ENCODE results near the gene CHRD. TPM values are rescaled to one million over a fixed set of nuclear protein-coding genes. Genes with fewer than 3 reads are reported as not detected.

CHRD gene
- total and polyA plus RNA-seq, 7 donors, result 0.23 to 16.3 (median 5.7) TPM

DNA sequence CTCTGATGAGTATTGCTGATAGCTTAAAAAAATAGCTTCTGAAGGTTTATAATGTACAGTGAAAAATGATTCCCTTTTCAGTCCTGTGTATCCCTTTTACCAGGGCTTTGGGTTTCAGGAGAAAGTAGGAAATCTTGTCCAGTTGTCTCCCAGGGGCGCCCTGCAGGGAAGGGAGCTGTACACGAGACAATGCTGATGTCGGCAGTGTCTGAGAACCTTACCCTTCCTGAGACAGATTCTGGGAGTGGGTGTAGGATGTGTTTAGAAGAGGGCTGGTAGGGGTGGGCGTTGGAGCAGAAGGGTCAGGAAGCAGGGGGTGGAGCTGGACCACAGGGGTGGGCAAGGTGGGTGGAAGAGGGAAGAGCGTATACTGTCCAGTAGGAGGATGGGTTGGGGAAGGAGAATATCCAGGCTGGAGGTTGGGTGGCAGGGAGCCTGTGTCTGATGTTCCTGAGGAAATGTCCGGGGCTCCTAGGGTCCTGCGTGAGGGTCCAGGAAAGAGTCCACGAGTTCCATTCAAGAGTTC lies 7.5 kb upstream of the CHRD start:
- Histone ChIP-seq H3K4me3 (no peak overlapping the region), H3K9me3 (no peaks in the 10 kb centered on the region), H3K27ac (no peak overlapping the region), H3K4me1 (peaks cover 0 to 11% (median 2%) of the 10 kb centered on the region in 4 donors), H3K27me3 (peaks cover 0 to 2% (median 0%) of the 10 kb centered on the region in 3 donors), H3K36me3 (peaks cover 0 to 22% (median 7%) of the 10 kb centered on the region in 4 donors)
- intact Hi-C loops (cut with DNase I), result loop anchor here (5.0 kb wide), 1 partner anchor 170 kb away; no protein-coding TSS in a partner anchor
- TF ChIP-seq CTCF (IDR thresholded peaks at IDR 0.05), result no peak
- no peak for TF ChIP-seq POLR2A (IDR thresholded peaks at IDR 0.05)
- no peak for TF ChIP-seq POLR2AphosphoS5 (IDR thresholded peaks at IDR 0.05)
- TF ChIP-seq EP300 (IDR thresholded peaks at IDR 0.05), result no peak
- peak; percentile 28 for DNase-seq
- WGBS, 2 donors, result 82 to 87% methylated on average over 8 of the region's 8 CpGs

DNA sequence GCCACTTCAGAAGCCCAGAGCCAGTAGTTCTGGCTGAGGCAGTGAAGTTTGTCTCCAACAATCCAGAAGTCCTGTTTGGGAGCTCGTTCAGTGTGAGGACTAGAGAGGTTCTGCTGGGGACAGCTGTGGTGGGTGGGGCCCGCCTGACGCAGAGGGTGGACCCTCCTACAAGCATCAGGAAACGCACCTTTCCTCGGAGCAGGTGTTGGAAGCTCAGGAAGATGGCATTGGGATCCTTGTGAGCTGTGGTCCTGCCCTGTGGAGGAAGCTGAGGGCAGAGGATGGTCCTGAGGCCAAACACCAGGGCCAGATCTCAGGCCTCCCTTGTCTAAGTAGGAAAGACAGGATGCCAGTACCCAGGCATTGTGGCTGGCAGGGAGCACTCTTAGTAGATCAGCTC lies 6.9 kb upstream of the CHRD start:
- DNase-seq, result peak; percentile 59
- Histone ChIP-seq H3K9me3 (no peaks in the 10 kb centered on the region), H3K27me3 (peaks cover 2 to 5% (median 4%) of the 10 kb centered on the region in 3 donors), H3K27ac (no peak overlapping the region), H3K36me3 (peaks cover 0 to 17% (median 4%) of the 10 kb centered on the region in 4 donors), H3K4me1 (peaks cover 0 to 11% (median 2%) of the 10 kb centered on the region in 4 donors), H3K4me3 (no peak overlapping the region)
- TF ChIP-seq POLR2A (IDR thresholded peaks at IDR 0.05), result no peak
- no peak for TF ChIP-seq CTCF (IDR thresholded peaks at IDR 0.05)
- TF ChIP-seq EP300 (IDR thresholded peaks at IDR 0.05), result no peak
- TF ChIP-seq POLR2AphosphoS5 (IDR thresholded peaks at IDR 0.05), result no peak
- intact Hi-C loops (cut with DNase I), result loop anchor here (5.0 kb wide), 1 partner anchor 169 kb away; no protein-coding TSS in a partner anchor
- WGBS, 2 donors, result 39 to 78% methylated on average over 5 of the region's 5 CpGs

DNA sequence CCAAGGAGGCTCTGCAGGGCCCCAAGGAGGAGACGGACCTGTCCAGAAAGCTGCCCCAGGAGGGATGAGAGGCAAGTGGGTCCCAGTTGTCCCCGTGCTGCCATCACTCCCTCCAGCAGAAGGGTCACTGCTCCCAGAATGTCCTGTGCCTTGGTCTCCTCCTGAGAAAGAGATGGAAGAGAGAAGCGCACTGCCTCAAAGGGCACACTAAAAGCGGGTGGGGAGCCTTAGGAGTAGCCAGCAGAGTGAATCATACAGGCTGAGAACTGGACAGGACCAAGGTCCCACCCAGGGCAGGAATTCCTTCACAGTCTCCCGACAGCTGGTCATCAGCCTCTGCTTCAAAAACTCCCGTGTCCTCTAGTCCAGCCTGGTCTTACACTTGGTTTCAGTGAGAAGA lies 6.4 kb upstream of the CHRD start:
- WGBS, 2 donors, result 70 to 72% methylated on average over 6 of the region's 6 CpGs
- no peaks in the 10 kb centered on the region for H3K9me3 ChIP-seq
- TF ChIP-seq POLR2AphosphoS5 (IDR thresholded peaks at IDR 0.05), result no peak
- no peak for TF ChIP-seq CTCF (IDR thresholded peaks at IDR 0.05)
- no peak for TF ChIP-seq EP300 (IDR thresholded peaks at IDR 0.05)
- no peak for TF ChIP-seq POLR2A (IDR thresholded peaks at IDR 0.05)
- no peak overlapping the region for H3K4me3 ChIP-seq
- H3K4me1 ChIP-seq, result peaks cover 0 to 11% (median 2%) of the 10 kb centered on the region in 4 donors
- H3K27me3 ChIP-seq, result peaks cover 3 to 9% (median 4%) of the 10 kb centered on the region in 3 donors
- DNase-seq, result peak; percentile 72
- H3K36me3 ChIP-seq, result peaks cover 0 to 12% (median under 1%) of the 10 kb centered on the region in 4 donors
- intact Hi-C loops (cut with DNase I), result loop anchor here (5.0 kb wide), 1 partner anchor 169 kb away; no protein-coding TSS in a partner anchor
- no peak overlapping the region for H3K27ac ChIP-seq

- 83 to 89% methylated on average over 12 of the region's 12 CpGs for WGBS, 2 donors
- Histone ChIP-seq H3K27ac (no peak overlapping the region), H3K36me3 (no peaks in the 10 kb centered on the region), H3K9me3 (no peaks in the 10 kb centered on the region), H3K4me1 (peaks cover 0 to 22% (median 13%) of the 10 kb centered on the region in 4 donors), H3K4me3 (no peak overlapping the region), H3K27me3 (peaks cover 3 to 26% (median 19%) of the 10 kb centered on the region in 3 donors)
- intact Hi-C loops (cut with DNase I), result no loop called here
- TF ChIP-seq EP300 (IDR thresholded peaks at IDR 0.05) (no peak), CTCF (IDR thresholded peaks at IDR 0.05) (no peak), POLR2AphosphoS5 (IDR thresholded peaks at IDR 0.05) (no peak)
- DNase-seq, result no peak
These were observed 4.0 kb upstream of the CHRD start for GRCh38 chr3:184375747-184376461.
